ENCODE data around the gene P4HA1. TPM values are rescaled to one million over a fixed set of nuclear protein-coding genes. Genes with fewer than 3 reads are reported as not detected.

The P4HA1 gene
- total RNA-seq, 4 donors from 2014 or later, result 16.7 to 25.0 (median 19.2) TPM

DNA sequence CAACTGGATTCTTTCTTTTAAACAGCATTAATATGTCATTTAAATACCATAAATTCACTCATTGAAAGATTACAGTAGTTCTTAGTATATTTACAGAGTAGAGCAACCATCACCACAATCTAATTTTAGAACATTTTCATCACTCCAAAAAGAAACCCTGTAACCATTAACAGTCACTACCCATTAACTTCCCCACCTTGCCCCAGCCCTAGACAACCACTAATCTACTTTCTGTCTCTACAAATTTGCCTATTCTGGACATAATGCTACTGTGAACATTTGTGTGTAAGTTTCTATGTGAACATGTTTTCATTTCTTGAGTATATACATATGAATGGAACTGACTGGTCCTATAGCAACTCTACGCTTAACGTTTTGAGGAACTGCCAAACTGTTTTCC is 42.4 kb downstream of the P4HA1 start:
- intact Hi-C loops (cut with DNase I), result no loop called here
- TF ChIP-seq POLR2AphosphoS5 (IDR thresholded peaks at IDR 0.05), result no peak
- Histone ChIP-seq H3K9me3 (no peaks in the 10 kb centered on the region), H3K27me3 (no peaks in the 10 kb centered on the region), H3K4me3 (no peak overlapping the region), H3K27ac (replicated peaks in 1 of 4) (no peak overlapping the region), H3K36me3 (peaks cover 31 to 72% (median 47%) of the 10 kb centered on the region in 4 donors), H3K4me1 (peaks cover 0 to 8% (median 0%) of the 10 kb centered on the region in 4 donors)
- 92% methylated on average over 2 of the region's 2 CpGs for WGBS
- DNase-seq (ENCODE audit: extremely low spot score), result no peak

DNA sequence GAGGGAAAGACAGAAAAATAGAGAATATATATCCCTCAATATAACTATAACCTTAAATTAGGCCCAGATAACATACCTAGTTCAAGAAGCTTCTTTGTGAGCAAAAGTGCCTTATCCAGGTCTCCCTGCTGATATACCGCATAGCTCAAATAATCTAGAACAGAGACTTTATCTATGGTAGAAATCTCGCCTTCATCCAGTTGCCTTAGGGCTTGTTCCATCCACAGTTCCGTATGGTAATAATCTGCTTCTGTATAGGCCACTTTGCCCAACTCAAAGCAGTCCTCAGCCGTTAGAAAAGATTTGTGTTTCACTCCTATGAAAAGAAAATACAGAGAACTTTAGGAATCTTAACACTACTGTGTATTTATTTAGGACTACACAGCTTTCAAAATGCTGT is 43.4 kb downstream of the P4HA1 start:
- intact Hi-C loops (cut with DNase I), result no loop called here
- no peak overlapping the region for H3K4me3 ChIP-seq
- DNase-seq (ENCODE audit: extremely low spot score), result no peak
- TF ChIP-seq EP300 (IDR thresholded peaks at IDR 0.05) (no peak), POLR2A (IDR thresholded peaks at IDR 0.05; ENCODE audit: low read depth) (no peak), POLR2AphosphoS5 (IDR thresholded peaks at IDR 0.05) (no peak)
- TF ChIP-seq, protein P1, sequence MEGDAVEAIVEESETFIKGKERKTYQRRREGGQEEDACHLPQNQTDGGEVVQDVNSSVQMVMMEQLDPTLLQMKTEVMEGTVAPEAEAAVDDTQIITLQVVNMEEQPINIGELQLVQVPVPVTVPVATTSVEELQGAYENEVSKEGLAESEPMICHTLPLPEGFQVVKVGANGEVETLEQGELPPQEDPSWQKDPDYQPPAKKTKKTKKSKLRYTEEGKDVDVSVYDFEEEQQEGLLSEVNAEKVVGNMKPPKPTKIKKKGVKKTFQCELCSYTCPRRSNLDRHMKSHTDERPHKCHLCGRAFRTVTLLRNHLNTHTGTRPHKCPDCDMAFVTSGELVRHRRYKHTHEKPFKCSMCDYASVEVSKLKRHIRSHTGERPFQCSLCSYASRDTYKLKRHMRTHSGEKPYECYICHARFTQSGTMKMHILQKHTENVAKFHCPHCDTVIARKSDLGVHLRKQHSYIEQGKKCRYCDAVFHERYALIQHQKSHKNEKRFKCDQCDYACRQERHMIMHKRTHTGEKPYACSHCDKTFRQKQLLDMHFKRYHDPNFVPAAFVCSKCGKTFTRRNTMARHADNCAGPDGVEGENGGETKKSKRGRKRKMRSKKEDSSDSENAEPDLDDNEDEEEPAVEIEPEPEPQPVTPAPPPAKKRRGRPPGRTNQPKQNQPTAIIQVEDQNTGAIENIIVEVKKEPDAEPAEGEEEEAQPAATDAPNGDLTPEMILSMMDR (IDR thresholded peaks at IDR 0.05), result no peak
- H3K27me3 ChIP-seq, result no peaks in the 10 kb centered on the region
- H3K9me3 ChIP-seq, result no peaks in the 10 kb centered on the region
- no peak overlapping the region for H3K27ac ChIP-seq (replicated peaks in 1 of 4)
- peaks cover 0 to 8% (median 0%) of the 10 kb centered on the region in 4 donors for H3K4me1 ChIP-seq
- WGBS, result 90% methylated on average over 4 of the region's 4 CpGs
- peaks cover 33 to 82% (median 56%) of the 10 kb centered on the region in 4 donors for H3K36me3 ChIP-seq

DNA sequence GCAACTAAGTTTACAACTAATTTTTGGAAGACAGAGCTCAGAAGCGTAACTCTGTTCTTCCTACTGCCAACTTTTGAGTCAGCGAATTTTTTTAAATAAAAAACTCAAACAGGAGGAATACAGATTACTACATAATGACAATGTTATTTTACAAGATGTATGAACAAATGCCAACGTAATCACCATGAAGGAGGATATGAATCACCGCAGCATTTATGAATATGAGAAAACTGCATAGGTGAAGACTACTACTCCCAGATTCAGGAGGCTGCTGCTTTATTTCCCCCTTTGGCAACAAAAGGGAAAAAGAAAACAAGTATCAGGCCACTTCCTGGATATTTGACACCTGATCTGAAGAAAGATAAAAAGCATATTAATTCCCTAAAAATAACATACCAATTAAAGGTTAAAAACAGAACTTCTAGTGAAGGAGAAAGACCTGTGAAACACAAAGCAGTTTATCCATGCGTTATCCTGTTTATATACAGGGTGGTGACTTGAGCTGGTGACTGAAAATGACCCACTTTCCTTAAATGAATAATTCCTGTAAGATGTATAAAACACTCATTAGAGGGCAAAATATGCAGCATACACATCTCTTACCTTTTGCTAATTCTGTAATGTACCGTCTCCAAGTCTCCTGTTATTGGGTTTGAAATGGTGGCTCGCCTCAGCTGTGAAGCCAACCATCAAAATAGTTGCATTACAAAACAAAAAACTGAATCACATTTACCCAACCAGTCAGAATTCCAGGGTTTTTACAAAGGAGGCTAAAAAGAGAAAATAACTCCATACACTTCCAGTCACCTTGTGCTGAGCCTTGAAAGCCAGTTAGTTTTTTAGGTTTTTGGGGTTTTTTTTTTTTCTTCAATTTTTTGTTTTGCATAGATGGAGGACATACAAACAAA is 52.0 kb downstream of the P4HA1 start:
- H3K36me3 ChIP-seq, result peaks cover 0 to 74% (median 28%) of the 10 kb centered on the region in 4 donors
- WGBS, result 46% methylated on average over 7 of the region's 7 CpGs
- H3K4me1 ChIP-seq, result peaks cover 0 to 24% (median 19%) of the 10 kb centered on the region in 4 donors
- intact Hi-C loops (cut with DNase I), result no loop called here
- TF ChIP-seq POLR2AphosphoS5 (IDR thresholded peaks at IDR 0.05), result peak in 1 of 2 donors; percentile 42
- TF ChIP-seq, protein P1 (IDR thresholded peaks at IDR 0.05), result no peak
- no peak overlapping the region for H3K4me3 ChIP-seq
- H3K9me3 ChIP-seq, result no peaks in the 10 kb centered on the region
- H3K27me3 ChIP-seq, result no peaks in the 10 kb centered on the region
- H3K27ac ChIP-seq (replicated peaks in 1 of 4), result peak overlapping the region; percentile 40 to 74 (median 57)
- DNase-seq (ENCODE audit: extremely low spot score), result no peak

DNA sequence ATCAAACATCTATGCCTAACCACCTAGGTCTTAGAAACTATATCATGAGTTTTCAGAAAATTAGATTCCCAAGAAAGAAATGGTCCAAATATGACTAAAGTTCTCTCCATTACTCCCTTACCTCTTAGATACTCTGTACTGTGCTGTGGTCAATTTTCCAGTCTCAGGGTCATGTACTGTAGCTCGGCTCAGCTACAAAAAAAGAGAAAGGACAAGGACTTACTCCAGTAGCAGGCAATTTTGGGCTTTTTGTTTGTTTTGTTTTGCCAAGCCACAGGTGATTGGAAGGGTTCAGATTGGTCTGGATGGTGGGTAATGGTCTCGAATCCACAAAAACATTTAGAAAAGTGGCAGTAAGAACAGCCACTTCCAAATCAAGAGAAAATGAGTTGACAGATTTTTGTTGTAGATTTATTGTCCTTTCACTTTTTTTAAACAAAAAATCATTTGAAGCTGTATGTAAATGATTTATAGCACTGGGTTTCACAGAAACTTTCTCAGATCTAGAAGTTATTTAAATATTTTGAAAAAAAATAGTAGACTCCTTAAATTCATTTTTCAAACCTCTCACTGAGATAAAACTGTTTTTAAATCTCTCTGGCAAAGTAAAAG is 52.8 kb downstream of the P4HA1 start:
- H3K36me3 ChIP-seq, result peaks cover 0 to 69% (median 22%) of the 10 kb centered on the region in 4 donors
- peak overlapping the region; percentile 40 to 74 (median 57) for H3K27ac ChIP-seq (replicated peaks in 1 of 4)
- intact Hi-C loops (cut with DNase I), result no loop called here

More for the DNA sequence above, 52.8 kb downstream of the P4HA1 start:
- TF ChIP-seq POLR2A (IDR thresholded peaks at IDR 0.05; ENCODE audit: low read depth) (no peak), EP300 (IDR thresholded peaks at IDR 0.05) (no peak), POLR2AphosphoS5 (IDR thresholded peaks at IDR 0.05) (no peak)
- TF ChIP-seq, protein P1 (IDR thresholded peaks at IDR 0.05), result no peak
- peaks cover 0 to 24% (median 19%) of the 10 kb centered on the region in 4 donors for H3K4me1 ChIP-seq
- H3K9me3 ChIP-seq, result no peaks in the 10 kb centered on the region
- no peak overlapping the region for H3K4me3 ChIP-seq
- WGBS, result 41% methylated on average over 2 of the region's 2 CpGs
- DNase-seq (ENCODE audit: extremely low spot score), result no peak
- no peaks in the 10 kb centered on the region for H3K27me3 ChIP-seq

Data from esophagus muscularis mucosa (tissue), 4 donors.